ENCODE results near the gene PMM2. TPM values are rescaled to one million over a fixed set of nuclear protein-coding genes. Genes with fewer than 3 reads are reported as not detected.

The PMM2 gene
- total RNA-seq, 2 experiments from 2014 or later: 32.7 to 34.3 TPM

DNA sequence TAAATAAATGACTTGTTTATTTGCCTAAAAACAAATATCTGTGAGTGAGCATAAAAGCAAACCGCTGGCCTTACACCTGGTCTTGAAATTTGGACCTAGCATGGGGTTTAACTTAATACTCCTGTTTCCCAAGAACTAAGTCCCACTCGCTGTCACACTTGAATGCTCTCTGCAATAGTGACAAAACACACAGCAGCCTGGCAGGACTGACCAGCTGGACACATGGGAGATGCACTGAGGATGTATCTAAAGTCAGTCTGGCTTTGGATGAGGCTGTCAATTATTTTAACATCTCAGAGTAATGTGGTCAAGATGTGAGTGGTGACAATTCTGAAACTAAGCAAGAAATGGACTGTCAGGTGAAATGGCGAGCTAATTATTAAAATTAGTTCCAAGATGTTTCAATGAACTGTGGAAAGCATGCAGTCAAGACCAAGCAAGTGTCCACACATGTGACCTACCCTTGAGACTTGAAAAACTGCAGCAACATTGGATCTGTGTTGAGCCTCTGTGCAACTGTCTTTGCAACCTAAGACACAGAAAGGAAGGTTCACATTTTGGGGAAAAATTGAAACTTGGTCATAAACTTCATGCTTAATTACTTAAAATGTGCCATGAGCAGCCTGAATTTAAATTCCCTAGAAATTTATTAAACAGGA lies 101.2 kb downstream of the PMM2 start:
- H3K9me3 Mint-ChIP-seq: no peaks in the 10 kb centered on the region
- ATAC-seq (no peak), DNase-seq (no peak)
- CTCF ChIA-PET: interaction anchor here (2.6 to 6.5 kb wide), 3 partner anchors 18 to 110 kb away, joined by 8 to 29 read pairs (median 9); no protein-coding TSS in a partner anchor
- H3K36me3 Mint-ChIP-seq (ENCODE audit: low read depth): peaks cover 77% of the 10 kb centered on the region
- TF ChIP-seq, protein P1, sequence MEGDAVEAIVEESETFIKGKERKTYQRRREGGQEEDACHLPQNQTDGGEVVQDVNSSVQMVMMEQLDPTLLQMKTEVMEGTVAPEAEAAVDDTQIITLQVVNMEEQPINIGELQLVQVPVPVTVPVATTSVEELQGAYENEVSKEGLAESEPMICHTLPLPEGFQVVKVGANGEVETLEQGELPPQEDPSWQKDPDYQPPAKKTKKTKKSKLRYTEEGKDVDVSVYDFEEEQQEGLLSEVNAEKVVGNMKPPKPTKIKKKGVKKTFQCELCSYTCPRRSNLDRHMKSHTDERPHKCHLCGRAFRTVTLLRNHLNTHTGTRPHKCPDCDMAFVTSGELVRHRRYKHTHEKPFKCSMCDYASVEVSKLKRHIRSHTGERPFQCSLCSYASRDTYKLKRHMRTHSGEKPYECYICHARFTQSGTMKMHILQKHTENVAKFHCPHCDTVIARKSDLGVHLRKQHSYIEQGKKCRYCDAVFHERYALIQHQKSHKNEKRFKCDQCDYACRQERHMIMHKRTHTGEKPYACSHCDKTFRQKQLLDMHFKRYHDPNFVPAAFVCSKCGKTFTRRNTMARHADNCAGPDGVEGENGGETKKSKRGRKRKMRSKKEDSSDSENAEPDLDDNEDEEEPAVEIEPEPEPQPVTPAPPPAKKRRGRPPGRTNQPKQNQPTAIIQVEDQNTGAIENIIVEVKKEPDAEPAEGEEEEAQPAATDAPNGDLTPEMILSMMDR (IDR thresholded peaks at IDR 0.05): no peak
- no peaks in the 10 kb centered on the region for H3K27me3 Mint-ChIP-seq
- H3K4me1 Mint-ChIP-seq (ENCODE audit: low read depth): no peaks in the 10 kb centered on the region
- POLR2A ChIA-PET: interaction anchor here (1.3 kb wide), 1 partner anchor 9 kb away, joined by 4 read pairs; no protein-coding TSS in a partner anchor
- intact Hi-C loops (cut with micrococcal nuclease): no loop called here
- H3K4me3 Mint-ChIP-seq: no peak overlapping the region
- H3K27ac Mint-ChIP-seq: no peak overlapping the region

Other genes starting within 250 kb of the PMM2 start
- not detected for gene TMEM114, start 207.3 kb upstream of the PMM2 start, total RNA-seq
- gene METTL22, start 176.1 kb upstream of the PMM2 start, total RNA-seq: 10 to 100 TPM; 31.7 to 31.9 TPM
- gene ABAT, start 123.2 kb upstream of the PMM2 start, total RNA-seq: 1 to 10 TPM; 5.1 TPM
- gene TMEM186, start 200 bp upstream of the PMM2 start, total RNA-seq: 10 to 100 TPM; 15.3 to 15.4 TPM
- gene CARHSP1, start 71.2 kb downstream of the PMM2 start, total RNA-seq: 10 to 100 TPM; 63.9 to 72.6 TPM
- gene LITAFD, start 84.5 kb downstream of the PMM2 start, total RNA-seq: not detected
- 100 to 1,000 TPM; 155 to 163 TPM for gene USP7, start 166.1 kb downstream of the PMM2 start, total RNA-seq

All from activated CD8-positive, alpha-beta T cell treated with anti-CD3 and anti-CD28 coated beads for 36 hours (primary cell).